HG03103 (cell line): ENCODE measurements around the gene GRID2IP.
"Not testable (repeated sequence)": the region's sequence is repeated elsewhere in the genome, so short reads cannot be mapped to it uniquely, and the experiment has no call there.

Source experiments
- ATAC-seq: cut with Tn5 transposase; IDR thresholded peaks from one replicate; pipeline ENCODE4 v1.9.1; 2021; ENCODE audit warnings: low read depth; ENCODE audit not compliant: unreplicated experiment

Gene GRID2IP

DNA sequence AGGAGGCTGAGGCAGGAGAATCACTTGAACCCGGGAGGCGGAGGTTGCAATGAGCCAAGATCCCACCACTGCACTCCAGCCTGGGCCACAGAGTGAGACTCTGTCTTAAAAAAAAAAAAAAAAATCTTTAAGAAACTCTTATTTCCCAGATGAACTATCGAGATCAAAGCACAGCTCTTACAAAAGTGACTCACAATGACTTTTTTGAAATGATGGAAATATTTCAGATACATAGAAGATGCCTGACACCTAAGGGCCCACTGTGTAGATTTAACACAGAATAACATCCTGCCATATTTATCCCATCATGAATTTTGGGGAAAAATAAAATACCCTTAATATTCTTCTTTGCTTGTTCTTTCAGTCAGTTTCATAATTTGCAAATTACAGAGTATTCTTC is 92.6 kb downstream of the GRID2IP start:
- not testable (repeated sequence) for ATAC-seq

DNA sequence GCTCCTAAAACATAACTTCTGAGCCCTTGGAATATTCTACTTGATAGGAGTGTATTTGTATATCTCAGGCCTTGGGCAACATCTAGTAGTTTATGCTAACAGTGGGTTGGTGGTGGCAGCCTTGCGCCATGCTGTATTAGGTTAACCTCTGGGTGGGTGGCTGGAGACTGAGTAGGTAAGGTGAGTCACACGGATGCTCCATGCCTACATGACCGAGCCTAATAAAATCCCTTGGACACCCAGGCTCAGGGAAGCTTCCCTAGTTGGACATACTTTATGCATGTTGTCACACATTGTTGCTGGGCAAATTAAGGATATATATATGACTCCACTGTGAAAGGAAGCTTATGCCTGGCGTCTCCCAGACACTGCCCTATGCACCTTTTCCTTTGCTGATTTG is 97.5 kb downstream of the GRID2IP start:
- no peak for ATAC-seq

- no peak for ATAC-seq
These were observed 100.0 kb downstream of the GRID2IP start for GRCh38 chr7:6451224-6451705.

DNA sequence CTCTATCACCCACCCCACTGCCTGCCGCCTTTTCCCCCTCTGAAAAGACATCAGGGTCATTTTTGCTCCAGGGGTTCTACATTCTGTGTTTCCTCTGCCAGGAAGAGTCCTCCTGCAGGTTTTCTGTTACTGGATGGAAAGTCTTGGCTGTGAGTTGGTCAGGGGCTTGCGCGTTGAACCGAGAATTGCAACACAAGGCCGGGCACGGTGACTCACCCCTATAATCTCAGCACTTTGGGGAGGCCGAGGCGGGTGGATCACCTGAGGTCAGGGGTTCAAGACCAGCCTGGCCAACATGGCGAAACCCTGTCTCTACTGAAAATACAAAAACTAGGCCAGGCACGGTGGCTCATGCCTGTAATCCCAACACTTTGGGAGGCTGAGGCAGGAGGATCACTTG is 100.7 kb downstream of the GRID2IP start:
- ATAC-seq: not testable (repeated sequence)

DNA sequence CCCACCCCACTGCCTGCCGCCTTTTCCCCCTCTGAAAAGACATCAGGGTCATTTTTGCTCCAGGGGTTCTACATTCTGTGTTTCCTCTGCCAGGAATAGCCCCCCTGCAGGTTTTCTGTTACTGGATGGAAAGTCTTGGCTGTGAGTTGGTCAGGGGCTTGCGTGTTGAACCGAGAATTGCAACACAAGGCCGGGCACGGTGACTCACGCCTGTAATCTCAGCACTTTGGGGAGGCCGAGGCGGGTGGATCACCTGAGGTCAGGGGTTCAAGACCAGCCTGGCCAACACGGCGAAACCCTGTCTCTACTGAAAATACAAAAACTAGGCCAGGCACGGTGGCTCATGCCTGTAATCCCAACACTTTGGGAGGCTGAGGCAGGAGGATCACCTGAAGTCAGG is 101.4 kb downstream of the GRID2IP start:
- not testable (repeated sequence) for ATAC-seq

DNA sequence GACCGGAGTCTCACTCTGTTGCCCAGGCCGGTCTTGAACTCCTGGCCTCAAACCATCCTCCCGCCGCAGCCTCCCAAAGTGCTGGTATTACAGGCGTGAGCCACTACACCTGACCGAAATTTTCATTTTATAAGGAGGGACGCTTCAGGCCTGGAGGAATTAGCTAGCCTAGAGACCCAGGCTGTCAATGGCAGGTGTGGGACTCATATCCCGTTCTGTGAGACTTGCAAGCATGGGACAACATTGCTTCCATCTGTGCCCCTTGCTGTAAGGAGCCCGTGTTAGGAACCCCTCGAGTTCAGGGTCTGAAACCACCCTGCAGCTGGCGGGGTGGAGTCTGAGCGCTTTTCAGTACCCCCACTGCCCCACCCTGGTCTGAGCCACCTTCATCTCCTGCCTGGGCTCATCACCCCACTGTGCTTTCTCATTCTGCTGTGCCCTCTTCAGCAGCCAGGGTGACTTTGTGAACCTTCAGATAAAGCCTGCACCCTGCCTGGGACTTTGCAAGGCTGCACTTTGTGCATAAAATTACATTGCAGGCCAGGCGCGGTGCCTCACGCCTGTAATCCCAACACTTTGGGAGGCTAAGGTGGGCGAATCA is 102.2 kb downstream of the GRID2IP start:
- no peak for ATAC-seq

- ATAC-seq: peak; percentile 82
These were observed 103.6 kb downstream of the GRID2IP start, which contains the start of gene DAGLB for GRCh38 chr7:6447581-6448199. TSS of gene DAGLB (minus strand) at chr7:6447954. CDS start at chr7:6447842, 112 bp downstream.
